ENCODE measurements around the gene FUT3. TPM values are rescaled to one million over a fixed set of nuclear protein-coding genes. Genes with fewer than 3 reads are reported as not detected.
A peak's percentile ranks its signal among the peaks of the same experiment; 100 is the strongest.

The FUT3 gene
- total and polyA plus RNA-seq, 9 of the 15 experiments (the other 6 are each of a cell fraction or from before 2014, with no cell fraction given), result 0.09 TPM; not detected in 8

DNA sequence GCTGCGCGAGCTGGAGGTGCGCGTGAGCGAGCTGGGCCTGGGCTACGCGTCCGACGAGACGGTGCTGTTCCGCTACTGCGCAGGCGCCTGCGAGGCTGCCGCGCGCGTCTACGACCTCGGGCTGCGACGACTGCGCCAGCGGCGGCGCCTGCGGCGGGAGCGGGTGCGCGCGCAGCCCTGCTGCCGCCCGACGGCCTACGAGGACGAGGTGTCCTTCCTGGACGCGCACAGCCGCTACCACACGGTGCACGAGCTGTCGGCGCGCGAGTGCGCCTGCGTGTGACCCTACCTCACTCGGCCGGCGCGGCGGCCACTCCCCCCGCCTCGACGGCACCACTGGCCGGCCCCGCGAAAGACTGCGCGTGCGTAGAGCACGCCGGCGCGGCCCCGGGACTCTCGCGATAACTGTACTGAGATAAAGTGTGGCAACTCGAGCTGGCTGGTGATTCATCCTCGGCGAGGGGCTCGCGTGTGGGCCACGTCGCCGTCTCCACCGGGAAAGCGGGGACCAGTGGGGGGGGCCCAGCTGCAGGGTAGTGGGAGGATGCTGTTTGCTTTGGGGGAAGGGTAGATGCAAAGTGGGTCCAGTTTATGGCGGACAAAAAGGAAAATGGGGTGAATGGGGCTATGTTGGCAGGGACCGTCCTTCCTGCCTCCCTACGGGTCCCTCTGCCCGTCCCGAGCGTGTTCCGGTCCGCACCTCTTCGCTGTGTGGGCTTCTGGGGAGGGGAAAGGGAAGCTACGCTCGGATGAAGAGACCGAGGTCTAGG, 23.2 kb downstream of the FUT3 start (continued):
- TF ChIP-seq, protein P1, sequence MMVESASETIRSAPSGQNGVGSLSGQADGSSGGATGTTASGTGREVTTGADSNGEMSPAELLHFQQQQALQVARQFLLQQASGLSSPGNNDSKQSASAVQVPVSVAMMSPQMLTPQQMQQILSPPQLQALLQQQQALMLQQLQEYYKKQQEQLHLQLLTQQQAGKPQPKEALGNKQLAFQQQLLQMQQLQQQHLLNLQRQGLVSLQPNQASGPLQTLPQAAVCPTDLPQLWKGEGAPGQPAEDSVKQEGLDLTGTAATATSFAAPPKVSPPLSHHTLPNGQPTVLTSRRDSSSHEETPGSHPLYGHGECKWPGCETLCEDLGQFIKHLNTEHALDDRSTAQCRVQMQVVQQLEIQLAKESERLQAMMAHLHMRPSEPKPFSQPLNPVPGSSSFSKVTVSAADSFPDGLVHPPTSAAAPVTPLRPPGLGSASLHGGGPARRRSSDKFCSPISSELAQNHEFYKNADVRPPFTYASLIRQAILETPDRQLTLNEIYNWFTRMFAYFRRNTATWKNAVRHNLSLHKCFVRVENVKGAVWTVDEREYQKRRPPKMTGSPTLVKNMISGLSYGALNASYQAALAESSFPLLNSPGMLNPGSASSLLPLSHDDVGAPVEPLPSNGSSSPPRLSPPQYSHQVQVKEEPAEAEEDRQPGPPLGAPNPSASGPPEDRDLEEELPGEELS (CRISPR knock-in tag; IDR thresholded peaks at IDR 0.05; ENCODE audit: borderline replicate concordance), result no peak
- TF ChIP-seq, protein P2, sequence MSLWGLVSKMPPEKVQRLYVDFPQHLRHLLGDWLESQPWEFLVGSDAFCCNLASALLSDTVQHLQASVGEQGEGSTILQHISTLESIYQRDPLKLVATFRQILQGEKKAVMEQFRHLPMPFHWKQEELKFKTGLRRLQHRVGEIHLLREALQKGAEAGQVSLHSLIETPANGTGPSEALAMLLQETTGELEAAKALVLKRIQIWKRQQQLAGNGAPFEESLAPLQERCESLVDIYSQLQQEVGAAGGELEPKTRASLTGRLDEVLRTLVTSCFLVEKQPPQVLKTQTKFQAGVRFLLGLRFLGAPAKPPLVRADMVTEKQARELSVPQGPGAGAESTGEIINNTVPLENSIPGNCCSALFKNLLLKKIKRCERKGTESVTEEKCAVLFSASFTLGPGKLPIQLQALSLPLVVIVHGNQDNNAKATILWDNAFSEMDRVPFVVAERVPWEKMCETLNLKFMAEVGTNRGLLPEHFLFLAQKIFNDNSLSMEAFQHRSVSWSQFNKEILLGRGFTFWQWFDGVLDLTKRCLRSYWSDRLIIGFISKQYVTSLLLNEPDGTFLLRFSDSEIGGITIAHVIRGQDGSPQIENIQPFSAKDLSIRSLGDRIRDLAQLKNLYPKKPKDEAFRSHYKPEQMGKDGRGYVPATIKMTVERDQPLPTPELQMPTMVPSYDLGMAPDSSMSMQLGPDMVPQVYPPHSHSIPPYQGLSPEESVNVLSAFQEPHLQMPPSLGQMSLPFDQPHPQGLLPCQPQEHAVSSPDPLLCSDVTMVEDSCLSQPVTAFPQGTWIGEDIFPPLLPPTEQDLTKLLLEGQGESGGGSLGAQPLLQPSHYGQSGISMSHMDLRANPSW (CRISPR knock-in tag; IDR thresholded peaks at IDR 0.05), result peak; percentile 36; the same call in 1 of the 2 replicates
- TF ChIP-seq SIX5 (IDR thresholded peaks at IDR 0.05; ENCODE audit: borderline replicate concordance in 1 of 2, insufficient read depth in 1 of 2, low read depth in 1 of 2, low read length in 2 of 2) (no peak), LCOR (CRISPR knock-in tag; IDR thresholded peaks at IDR 0.05) (peak; percentile 87; the same call in 1 of the 2 replicates), COPS2 (conservative IDR thresholded peaks at IDR 0.05) (no peak), NFXL1 (CRISPR knock-in tag; IDR thresholded peaks at IDR 0.05) (peak; percentile 73; the same call in 1 of the 2 replicates), ZNF75A (CRISPR knock-in tag; IDR thresholded peaks at IDR 0.05) (0 out of 2 replicates have a peak, but pooled peaks have one; percentile 29), MYC (IDR thresholded peaks at IDR 0.05; ENCODE audit: low read depth, low read length) (peak; percentile 79), MYC (CRISPR knock-in tag; IDR thresholded peaks at IDR 0.05; ENCODE audit: borderline replicate concordance, low read depth) (no peak; the same call in 1 of the 2 replicates), STAG1 (CRISPR knock-in tag; IDR thresholded peaks at IDR 0.05; ENCODE audit: borderline replicate concordance) (0 out of 2 replicates have a peak, but pooled peaks have one; percentile 27), ZNF253 (CRISPR knock-in tag; conservative IDR thresholded peaks at IDR 0.05) (no peak), KDM4B (IDR thresholded peaks at IDR 0.05; ENCODE audit: borderline replicate concordance in 2 of 2, low read depth in 1 of 2) (no peak; a peak in 1 of 4 replicates), GABPB1 (CRISPR knock-in tag; IDR thresholded peaks at IDR 0.05) (peak; percentile 62)
- TF ChIP-seq, protein P3, sequence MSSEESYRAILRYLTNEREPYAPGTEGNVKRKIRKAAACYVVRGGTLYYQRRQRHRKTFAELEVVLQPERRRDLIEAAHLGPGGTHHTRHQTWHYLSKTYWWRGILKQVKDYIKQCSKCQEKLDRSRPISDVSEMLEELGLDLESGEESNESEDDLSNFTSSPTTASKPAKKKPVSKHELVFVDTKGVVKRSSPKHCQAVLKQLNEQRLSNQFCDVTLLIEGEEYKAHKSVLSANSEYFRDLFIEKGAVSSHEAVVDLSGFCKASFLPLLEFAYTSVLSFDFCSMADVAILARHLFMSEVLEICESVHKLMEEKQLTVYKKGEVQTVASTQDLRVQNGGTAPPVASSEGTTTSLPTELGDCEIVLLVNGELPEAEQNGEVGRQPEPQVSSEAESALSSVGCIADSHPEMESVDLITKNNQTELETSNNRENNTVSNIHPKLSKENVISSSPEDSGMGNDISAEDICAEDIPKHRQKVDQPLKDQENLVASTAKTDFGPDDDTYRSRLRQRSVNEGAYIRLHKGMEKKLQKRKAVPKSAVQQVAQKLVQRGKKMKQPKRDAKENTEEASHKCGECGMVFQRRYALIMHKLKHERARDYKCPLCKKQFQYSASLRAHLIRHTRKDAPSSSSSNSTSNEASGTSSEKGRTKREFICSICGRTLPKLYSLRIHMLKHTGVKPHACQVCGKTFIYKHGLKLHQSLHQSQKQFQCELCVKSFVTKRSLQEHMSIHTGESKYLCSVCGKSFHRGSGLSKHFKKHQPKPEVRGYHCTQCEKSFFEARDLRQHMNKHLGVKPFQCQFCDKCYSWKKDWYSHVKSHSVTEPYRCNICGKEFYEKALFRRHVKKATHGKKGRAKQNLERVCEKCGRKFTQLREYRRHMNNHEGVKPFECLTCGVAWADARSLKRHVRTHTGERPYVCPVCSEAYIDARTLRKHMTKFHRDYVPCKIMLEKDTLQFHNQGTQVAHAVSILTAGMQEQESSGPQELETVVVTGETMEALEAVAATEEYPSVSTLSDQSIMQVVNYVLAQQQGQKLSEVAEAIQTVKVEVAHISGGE (CRISPR knock-in tag; IDR thresholded peaks at IDR 0.05), result peak in 1 of 3 experiments; percentile 77; a peak in 2 of 6 replicates
- TF ChIP-seq, protein P4, sequence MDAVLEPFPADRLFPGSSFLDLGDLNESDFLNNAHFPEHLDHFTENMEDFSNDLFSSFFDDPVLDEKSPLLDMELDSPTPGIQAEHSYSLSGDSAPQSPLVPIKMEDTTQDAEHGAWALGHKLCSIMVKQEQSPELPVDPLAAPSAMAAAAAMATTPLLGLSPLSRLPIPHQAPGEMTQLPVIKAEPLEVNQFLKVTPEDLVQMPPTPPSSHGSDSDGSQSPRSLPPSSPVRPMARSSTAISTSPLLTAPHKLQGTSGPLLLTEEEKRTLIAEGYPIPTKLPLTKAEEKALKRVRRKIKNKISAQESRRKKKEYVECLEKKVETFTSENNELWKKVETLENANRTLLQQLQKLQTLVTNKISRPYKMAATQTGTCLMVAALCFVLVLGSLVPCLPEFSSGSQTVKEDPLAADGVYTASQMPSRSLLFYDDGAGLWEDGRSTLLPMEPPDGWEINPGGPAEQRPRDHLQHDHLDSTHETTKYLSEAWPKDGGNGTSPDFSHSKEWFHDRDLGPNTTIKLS (IDR thresholded peaks at IDR 0.05; ENCODE audit: borderline replicate concordance, low read depth), result peak; percentile 97

All from K562 (cell line).